GM15510 (cell line): Measurements from ENCODE around the gene DNAH7.

Experiments used
- POLR2A ChIP-seq: IDR thresholded peaks from 3 replicates; pipeline ENCODE4 v1.6.1; 2011; ENCODE audit warnings: borderline replicate concordance; ENCODE audit not compliant: insufficient read length; ENCODE audit errors: extremely low read depth

DNAH7 gene

DNA sequence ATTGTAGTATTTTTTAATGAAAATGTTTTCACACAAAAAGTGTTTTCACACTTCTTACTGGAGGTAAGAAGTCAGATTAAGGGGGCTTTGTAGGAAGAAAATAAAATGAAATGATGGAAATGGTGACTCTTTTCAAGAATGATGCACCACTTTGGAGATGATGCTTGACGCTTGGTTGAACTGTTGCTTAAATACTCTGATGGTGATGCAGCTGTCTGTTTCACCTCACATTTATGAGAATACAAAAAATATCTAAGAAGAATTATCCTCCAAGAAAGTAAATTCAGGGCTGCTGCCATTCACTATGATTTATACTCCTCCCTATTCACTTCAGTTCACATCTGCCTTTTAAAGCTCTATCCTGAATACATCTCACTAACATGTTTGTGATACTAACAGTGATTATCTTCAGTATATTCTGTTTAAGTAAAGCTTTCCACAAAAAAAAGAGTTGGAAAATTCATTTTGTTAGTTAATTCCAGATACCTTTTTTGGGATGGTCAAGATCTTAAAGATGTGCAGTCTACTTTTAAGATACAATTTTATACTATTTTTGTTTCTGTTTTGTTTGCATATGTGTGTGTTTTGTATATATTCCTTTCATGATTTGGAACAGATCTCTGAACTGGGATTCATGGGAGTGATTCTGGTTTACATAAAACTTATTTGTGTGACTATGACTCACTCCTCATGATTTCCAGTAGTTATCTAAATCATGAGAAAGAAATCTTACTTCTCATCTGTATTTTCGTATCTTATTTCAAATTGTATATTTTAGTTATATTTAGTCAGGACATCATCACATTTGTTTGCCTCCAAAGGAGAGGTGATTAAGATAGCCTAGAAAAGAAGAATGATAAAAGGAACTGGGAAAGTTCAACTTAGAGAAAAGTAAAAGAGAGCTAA lies 358.5 kb downstream of the DNAH7 start:
- no peak for TF ChIP-seq POLR2A

DNA sequence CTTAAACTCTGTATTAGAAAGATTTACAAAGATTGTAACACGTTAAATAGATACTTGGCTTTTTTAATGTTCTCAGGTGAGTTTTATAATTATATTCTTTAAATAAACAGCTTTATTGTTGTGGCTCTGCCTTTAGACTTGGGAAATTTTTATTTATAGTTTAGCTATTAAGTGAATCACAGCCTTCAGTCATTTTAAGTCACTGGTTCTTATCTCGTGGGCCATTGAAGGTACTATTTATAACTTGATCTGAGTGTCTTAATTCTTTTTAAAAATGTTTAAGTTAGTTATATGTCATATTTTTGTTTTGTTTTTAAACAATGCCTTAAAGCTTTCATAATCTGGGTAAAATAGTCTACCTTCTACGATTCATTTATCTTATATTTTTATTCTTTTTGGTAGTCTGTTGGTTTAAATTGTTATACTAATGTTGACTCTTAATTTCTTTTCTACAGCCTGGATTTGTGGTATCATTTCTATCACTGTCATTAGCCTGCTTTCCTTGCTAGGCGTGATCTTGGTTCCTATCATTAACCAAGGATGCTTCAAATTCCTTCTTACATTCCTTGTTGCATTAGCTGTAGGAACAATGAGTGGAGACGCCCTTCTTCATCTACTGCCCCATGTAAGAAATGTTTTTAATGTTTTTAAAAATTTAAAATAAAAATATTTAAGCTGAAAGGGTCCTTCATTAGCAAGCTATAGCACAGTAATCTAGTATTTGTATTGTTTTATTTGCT lies 362.3 kb downstream of the DNAH7 start:
- TF ChIP-seq POLR2A, result no peak

- no peak for TF ChIP-seq POLR2A
Measured at GRCh38 chr2:195700480-195700879, 368.2 kb downstream of the DNAH7 start.

- TF ChIP-seq POLR2A, result no peak
Measured at GRCh38 chr2:195697681-195698220, 370.9 kb downstream of the DNAH7 start.

GRCh38 chr2:195696012-195696411 lies 372.6 kb downstream of the DNAH7 start:
- no peak for TF ChIP-seq POLR2A

- TF ChIP-seq POLR2A, result no peak
Measured at GRCh38 chr2:195695002-195695631, 373.5 kb downstream of the DNAH7 start.

- no peak for TF ChIP-seq POLR2A
Measured at GRCh38 chr2:195694553-195694952, 374.1 kb downstream of the DNAH7 start.
